ENCODE results near the gene PDE1A.

GRCh38 chr2:182381225-182381624, 45.6 kb downstream of the PDE1A start:
- TF ChIP-seq, protein P1, sequence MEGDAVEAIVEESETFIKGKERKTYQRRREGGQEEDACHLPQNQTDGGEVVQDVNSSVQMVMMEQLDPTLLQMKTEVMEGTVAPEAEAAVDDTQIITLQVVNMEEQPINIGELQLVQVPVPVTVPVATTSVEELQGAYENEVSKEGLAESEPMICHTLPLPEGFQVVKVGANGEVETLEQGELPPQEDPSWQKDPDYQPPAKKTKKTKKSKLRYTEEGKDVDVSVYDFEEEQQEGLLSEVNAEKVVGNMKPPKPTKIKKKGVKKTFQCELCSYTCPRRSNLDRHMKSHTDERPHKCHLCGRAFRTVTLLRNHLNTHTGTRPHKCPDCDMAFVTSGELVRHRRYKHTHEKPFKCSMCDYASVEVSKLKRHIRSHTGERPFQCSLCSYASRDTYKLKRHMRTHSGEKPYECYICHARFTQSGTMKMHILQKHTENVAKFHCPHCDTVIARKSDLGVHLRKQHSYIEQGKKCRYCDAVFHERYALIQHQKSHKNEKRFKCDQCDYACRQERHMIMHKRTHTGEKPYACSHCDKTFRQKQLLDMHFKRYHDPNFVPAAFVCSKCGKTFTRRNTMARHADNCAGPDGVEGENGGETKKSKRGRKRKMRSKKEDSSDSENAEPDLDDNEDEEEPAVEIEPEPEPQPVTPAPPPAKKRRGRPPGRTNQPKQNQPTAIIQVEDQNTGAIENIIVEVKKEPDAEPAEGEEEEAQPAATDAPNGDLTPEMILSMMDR (conservative IDR thresholded peaks at IDR 0.05; ENCODE audit: low read depth, low read length) = no peak
- no peak for TF ChIP-seq EZH2phosphoT487 (IDR thresholded peaks at IDR 0.05; ENCODE audit: borderline replicate concordance, low read length)
- TF ChIP-seq EZH2 (IDR thresholded peaks at IDR 0.05; ENCODE audit: low read length, unreplicated experiment) = no peak

Data from PC-3 (cell line).